Lower leg skin (tissue), 3 donors: ENCODE data around the gene PPP1R12B.
"Not testable (repeated sequence)": the region's sequence is repeated elsewhere in the genome, so short reads cannot be mapped to it uniquely, and the experiment has no call there.

ENCODE experiments used
- CTCF ChIP-seq, 3 donors: fragments of 450-650 bp; IDR thresholded peaks; one replicate each; pipeline ENCODE4 v1.5.1; 2016; ENCODE audit warnings: antibody characterized with exemption in 3 of 3, mild to moderate bottlenecking in 3 of 3, moderate library complexity in 2 of 3
- POLR2A ChIP-seq, 2 donors: fragments of 450-650 bp; IDR thresholded peaks; one replicate each; pipeline ENCODE4 v1.6.1; 2016 to 2017; ENCODE audit warnings: antibody characterized with exemption in 2 of 2, mild to moderate bottlenecking in 1 of 2, moderate library complexity in 1 of 2

GRCh38 chr1:202637321-202638018, 289.0 kb downstream of the PPP1R12B start:
- TF ChIP-seq POLR2A, CTCF (IDR thresholded peaks at IDR 0.05): not testable (repeated sequence)
